SK-N-SH (cell line): Measurements from ENCODE around the gene GSG1.

ENCODE experiments used
- CTCF ChIP-seq: fragments of 200-600 bp; sonication (generic); IDR thresholded peaks from 2 replicates; pipeline ENCODE4 v1.6.1; 2017; ENCODE audit warnings: antibody characterized with exemption, mild to moderate bottlenecking, moderate library complexity
- EP300 ChIP-seq, 2 experiments: IDR thresholded peaks; 2 replicates each; pipeline versions ENCODE4 v1.4.0 to v1.6.1; 2012; ENCODE audit warnings: borderline replicate concordance in 1 of 2, low read depth in 1 of 2, low read length in 1 of 2
- MEF2A ChIP-seq: IDR thresholded peaks from 2 replicates; pipeline ENCODE4 v1.4.0; 2012; ENCODE audit warnings: low read depth, borderline replicate concordance
- NRF1 ChIP-seq: IDR thresholded peaks from 2 replicates; pipeline ENCODE4 v1.6.1; 2012; ENCODE audit warnings: low read depth, mild to moderate bottlenecking, low read length
- RAD21 ChIP-seq: IDR thresholded peaks from 2 replicates; pipeline ENCODE4 v1.6.1; 2012; ENCODE audit warnings: mild to moderate bottlenecking, low read length
- SIN3A ChIP-seq: IDR thresholded peaks from 2 replicates; pipeline ENCODE4 v1.6.1; 2012; ENCODE audit warnings: low read depth, mild to moderate bottlenecking, low read length, moderate library complexity, borderline replicate concordance
- SMC3 ChIP-seq: IDR thresholded peaks from 2 replicates; pipeline ENCODE4 v1.6.1; 2012; ENCODE audit warnings: low read depth, low read length, improper control_type of control experiment
- TAF1 ChIP-seq: IDR thresholded peaks from 2 replicates; pipeline ENCODE4 v1.6.1; 2012; ENCODE audit warnings: low read depth, mild to moderate bottlenecking, low read length, moderate library complexity, borderline replicate concordance
- YY1 ChIP-seq: IDR thresholded peaks from 2 replicates; pipeline ENCODE4 v1.4.0; 2012; ENCODE audit warnings: low read depth, mild to moderate bottlenecking

GRCh38 chr12:13147688-13148484 is 44.4 kb upstream of the GSG1 start:
- TF ChIP-seq MEF2A (no peak), TAF1 (no peak), CTCF (no peak), EP300 (IDR thresholded peaks at IDR 0.05; ENCODE audit: borderline replicate concordance in 1 of 2, low read depth in 1 of 2, low read length in 1 of 2) (no peak), SIN3A (no peak), YY1 (no peak), NRF1 (no peak), SMC3 (no peak), RAD21 (no peak)
